ENCODE data around the gene RABL2A.
"Not testable (repeated sequence)": the region's sequence is repeated elsewhere in the genome, so short reads cannot be mapped to it uniquely, and the experiment has no call there.

The RABL2A gene

DNA sequence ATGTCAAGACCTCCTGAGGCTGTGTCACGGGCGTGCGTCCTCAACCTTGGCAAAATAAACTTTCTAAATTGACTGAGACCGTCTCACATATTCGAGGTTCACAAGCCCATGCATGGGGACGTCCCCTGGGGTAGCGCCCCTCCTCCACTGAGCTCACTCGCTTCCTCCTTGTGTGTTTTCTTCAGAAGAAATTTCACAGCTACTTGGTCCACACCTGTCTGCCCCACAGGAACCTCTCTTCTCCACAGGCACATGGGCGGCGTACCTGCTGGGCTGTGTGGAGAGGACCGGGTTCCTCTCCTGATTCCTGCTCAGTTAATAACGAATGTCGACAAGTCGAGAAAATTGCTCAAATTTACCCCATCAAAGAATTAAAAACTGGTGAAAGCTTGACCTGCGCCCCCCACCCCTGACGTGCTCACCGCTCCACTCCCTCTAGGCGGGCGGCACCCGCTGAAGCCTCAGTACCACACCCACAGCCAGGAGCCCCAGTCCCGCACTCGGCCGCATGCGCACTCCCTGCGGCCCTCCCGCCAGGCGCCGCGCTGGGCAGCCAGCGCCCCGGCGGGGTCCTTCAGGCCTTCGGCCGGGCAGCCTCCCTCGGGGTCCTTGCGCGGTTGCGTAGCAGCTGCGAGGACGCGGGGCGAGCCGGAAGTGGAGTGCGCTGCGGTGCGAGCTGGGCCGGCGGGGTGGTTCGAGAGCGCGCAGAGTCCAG, at the start of gene RABL2A:
RABL2A (plus strand) TSS at position 651 of the 715 bp plus-strand sequence. CDS start 1,341 bp downstream, outside the sequence.
- H3K9ac ChIP-seq (ENCODE audit: low read depth, low read length); H3K9me3 ChIP-seq (ENCODE audit: control insufficient read depth, insufficient read depth, low read length); H3K27me3 ChIP-seq (ENCODE audit: control insufficient read depth, insufficient read depth, low read length); H3K36me3 ChIP-seq (ENCODE audit: control insufficient read depth, insufficient read depth, low read length); H3K4me1 ChIP-seq (ENCODE audit: control insufficient read depth, insufficient read depth, low read length): not testable (repeated sequence)
- peak within 1 kb of the TSS; percentile 46 for H3K4me3 ChIP-seq (ENCODE audit: low read depth, low read length)

GRCh38 chr2:113578508-113578907, 48.6 kb upstream of the RABL2A start:
- H3K4me3 ChIP-seq (ENCODE audit: low read depth, low read length); H3K9ac ChIP-seq (ENCODE audit: low read depth, low read length); H3K9me3 ChIP-seq (ENCODE audit: control insufficient read depth, insufficient read depth, low read length); H3K4me1 ChIP-seq (ENCODE audit: control insufficient read depth, insufficient read depth, low read length); H3K36me3 ChIP-seq (ENCODE audit: control insufficient read depth, insufficient read depth, low read length); H3K27me3 ChIP-seq (ENCODE audit: control insufficient read depth, insufficient read depth, low read length): not testable (repeated sequence)

DNA sequence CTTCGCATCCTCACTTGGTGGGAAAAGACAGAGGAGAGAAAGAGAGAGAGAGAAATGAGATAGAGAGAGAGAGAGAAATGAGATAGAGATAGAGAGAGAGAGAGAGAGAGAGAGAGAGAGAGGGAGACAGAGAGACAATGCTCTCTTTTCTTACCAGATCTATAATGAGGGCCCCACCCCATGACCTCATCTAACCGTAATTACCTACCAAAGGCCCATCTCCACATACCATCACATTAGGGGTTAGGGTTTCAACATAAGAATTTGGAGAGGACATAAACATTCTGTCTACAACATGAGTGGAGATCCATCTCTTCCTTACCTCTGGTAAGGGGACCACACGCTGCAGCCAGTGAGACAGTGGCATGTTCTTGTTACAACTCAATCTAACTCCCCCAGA, 44.6 kb upstream of the RABL2A start:
- not testable (repeated sequence) for H3K36me3 ChIP-seq (ENCODE audit: control insufficient read depth, insufficient read depth, low read length); H3K4me1 ChIP-seq (ENCODE audit: control insufficient read depth, insufficient read depth, low read length); H3K9ac ChIP-seq (ENCODE audit: low read depth, low read length); H3K4me3 ChIP-seq (ENCODE audit: low read depth, low read length); H3K9me3 ChIP-seq (ENCODE audit: control insufficient read depth, insufficient read depth, low read length); H3K27me3 ChIP-seq (ENCODE audit: control insufficient read depth, insufficient read depth, low read length)

DNA sequence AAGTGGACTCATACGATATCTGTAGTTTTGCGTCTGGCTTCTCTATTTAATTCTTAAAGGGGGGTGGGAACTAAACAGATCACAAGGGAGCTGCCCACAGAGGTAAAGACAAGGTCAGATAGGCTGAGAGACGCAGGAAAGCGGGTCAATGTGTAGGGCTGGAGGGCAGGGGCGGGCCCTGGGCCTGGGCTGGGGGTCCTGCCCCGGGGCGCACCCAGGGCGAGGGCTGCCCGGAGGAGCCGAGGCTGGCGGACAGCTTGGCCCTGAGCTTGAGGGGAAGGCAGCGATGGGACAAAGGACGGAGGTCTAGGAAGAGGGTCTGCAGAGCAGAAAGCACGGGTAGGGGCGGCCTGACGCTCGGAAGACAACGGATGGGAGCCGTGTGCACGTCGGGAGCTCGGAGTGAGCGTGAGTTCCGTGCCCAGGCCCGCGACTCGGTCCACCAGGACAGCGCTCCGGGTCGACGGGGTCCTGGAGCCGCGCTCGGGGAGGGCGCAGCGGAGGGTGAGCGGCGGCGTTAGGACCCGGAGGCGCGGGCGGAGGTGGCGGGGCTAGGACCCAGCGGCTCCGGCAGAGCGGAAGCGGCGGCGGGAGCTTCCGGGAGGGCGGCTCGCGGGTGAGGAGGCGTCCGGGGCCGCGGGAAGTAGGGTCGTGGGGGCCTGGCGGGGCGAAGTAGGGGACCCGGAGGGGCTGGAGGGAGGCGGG, 43.4 kb upstream of the RABL2A start:
- not testable (repeated sequence) for H3K9me3 ChIP-seq (ENCODE audit: control insufficient read depth, insufficient read depth, low read length); H3K4me1 ChIP-seq (ENCODE audit: control insufficient read depth, insufficient read depth, low read length)
- peak overlapping the region; percentile 79 for H3K4me3 ChIP-seq (ENCODE audit: low read depth, low read length)

GRCh38 chr2:113584311-113585092, 42.6 kb upstream of the RABL2A start:
- H3K36me3 ChIP-seq (ENCODE audit: control insufficient read depth, insufficient read depth, low read length); H3K27me3 ChIP-seq (ENCODE audit: control insufficient read depth, insufficient read depth, low read length); H3K4me1 ChIP-seq (ENCODE audit: control insufficient read depth, insufficient read depth, low read length); H3K9me3 ChIP-seq (ENCODE audit: control insufficient read depth, insufficient read depth, low read length): not testable (repeated sequence)
- Histone ChIP-seq H3K4me3 (ENCODE audit: low read depth, low read length) (peak overlapping the region; percentile 48), H3K9ac (ENCODE audit: low read depth, low read length) (peak overlapping the region; percentile 32)

More for the DNA sequence above, 43.4 kb upstream of the RABL2A start:
- H3K36me3 ChIP-seq (ENCODE audit: control insufficient read depth, insufficient read depth, low read length); H3K27me3 ChIP-seq (ENCODE audit: control insufficient read depth, insufficient read depth, low read length): not testable (repeated sequence)
- peak overlapping the region; percentile 81 for H3K9ac ChIP-seq (ENCODE audit: low read depth, low read length)

DNA sequence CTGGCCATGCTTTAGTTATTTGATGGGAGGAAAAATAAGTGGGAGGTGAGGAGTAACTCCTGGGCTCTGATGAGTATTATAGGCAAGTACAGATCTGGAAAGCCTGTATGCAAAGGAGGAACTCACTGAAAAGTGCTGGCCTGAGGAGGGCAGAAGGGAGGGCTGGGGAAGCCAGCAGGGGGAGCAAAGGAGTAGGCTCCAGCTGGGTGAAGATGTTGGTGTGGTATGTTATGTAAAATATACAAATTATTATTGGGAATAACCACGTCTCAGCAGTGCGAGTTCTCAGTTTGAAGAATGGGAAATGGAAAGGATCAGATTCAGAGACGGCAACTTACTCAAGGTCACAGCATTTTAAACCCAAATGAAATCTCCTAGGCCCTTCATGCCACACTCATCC, 39.9 kb upstream of the RABL2A start:
- not testable (repeated sequence) for H3K4me3 ChIP-seq (ENCODE audit: low read depth, low read length); H3K36me3 ChIP-seq (ENCODE audit: control insufficient read depth, insufficient read depth, low read length); H3K27me3 ChIP-seq (ENCODE audit: control insufficient read depth, insufficient read depth, low read length); H3K4me1 ChIP-seq (ENCODE audit: control insufficient read depth, insufficient read depth, low read length); H3K9ac ChIP-seq (ENCODE audit: low read depth, low read length); H3K9me3 ChIP-seq (ENCODE audit: control insufficient read depth, insufficient read depth, low read length)

GRCh38 chr2:113589591-113589990, 37.5 kb upstream of the RABL2A start:
- H3K4me1 ChIP-seq (ENCODE audit: control insufficient read depth, insufficient read depth, low read length); H3K27me3 ChIP-seq (ENCODE audit: control insufficient read depth, insufficient read depth, low read length); H3K9ac ChIP-seq (ENCODE audit: low read depth, low read length); H3K9me3 ChIP-seq (ENCODE audit: control insufficient read depth, insufficient read depth, low read length); H3K4me3 ChIP-seq (ENCODE audit: low read depth, low read length); H3K36me3 ChIP-seq (ENCODE audit: control insufficient read depth, insufficient read depth, low read length): not testable (repeated sequence)

GRCh38 chr2:113591926-113592325, 35.1 kb upstream of the RABL2A start:
- not testable (repeated sequence) for H3K36me3 ChIP-seq (ENCODE audit: control insufficient read depth, insufficient read depth, low read length); H3K4me1 ChIP-seq (ENCODE audit: control insufficient read depth, insufficient read depth, low read length); H3K9ac ChIP-seq (ENCODE audit: low read depth, low read length); H3K27me3 ChIP-seq (ENCODE audit: control insufficient read depth, insufficient read depth, low read length); H3K4me3 ChIP-seq (ENCODE audit: low read depth, low read length); H3K9me3 ChIP-seq (ENCODE audit: control insufficient read depth, insufficient read depth, low read length)

DNA sequence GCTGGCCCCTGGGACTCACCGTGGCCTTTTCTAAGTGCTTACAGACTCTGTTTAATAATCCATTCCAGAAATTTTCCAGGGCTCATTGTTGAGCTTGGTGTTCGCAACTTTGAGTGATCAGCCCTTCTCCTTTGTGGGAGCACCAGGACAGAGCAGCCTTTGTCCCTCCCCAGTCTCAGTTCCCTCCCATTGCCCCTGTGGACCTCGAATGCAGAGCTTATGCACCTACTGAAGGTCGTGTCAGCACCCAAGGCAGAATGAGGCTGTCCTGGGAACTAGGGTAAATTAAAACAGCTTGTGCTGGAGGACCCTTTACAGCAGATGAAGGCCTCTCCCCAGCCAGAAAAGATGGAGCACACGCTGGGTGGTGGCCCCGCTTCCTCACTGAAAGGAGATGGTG, 33.8 kb upstream of the RABL2A start:
- H3K9ac ChIP-seq (ENCODE audit: low read depth, low read length); H3K27me3 ChIP-seq (ENCODE audit: control insufficient read depth, insufficient read depth, low read length); H3K4me3 ChIP-seq (ENCODE audit: low read depth, low read length); H3K4me1 ChIP-seq (ENCODE audit: control insufficient read depth, insufficient read depth, low read length); H3K9me3 ChIP-seq (ENCODE audit: control insufficient read depth, insufficient read depth, low read length); H3K36me3 ChIP-seq (ENCODE audit: control insufficient read depth, insufficient read depth, low read length): not testable (repeated sequence)

GRCh38 chr2:113595725-113596124, 31.3 kb upstream of the RABL2A start:
- not testable (repeated sequence) for H3K4me1 ChIP-seq (ENCODE audit: control insufficient read depth, insufficient read depth, low read length); H3K9ac ChIP-seq (ENCODE audit: low read depth, low read length); H3K9me3 ChIP-seq (ENCODE audit: control insufficient read depth, insufficient read depth, low read length); H3K36me3 ChIP-seq (ENCODE audit: control insufficient read depth, insufficient read depth, low read length); H3K4me3 ChIP-seq (ENCODE audit: low read depth, low read length); H3K27me3 ChIP-seq (ENCODE audit: control insufficient read depth, insufficient read depth, low read length)

GRCh38 chr2:113597164-113597563, 29.9 kb upstream of the RABL2A start:
- H3K4me3 ChIP-seq (ENCODE audit: low read depth, low read length); H3K9ac ChIP-seq (ENCODE audit: low read depth, low read length); H3K27me3 ChIP-seq (ENCODE audit: control insufficient read depth, insufficient read depth, low read length); H3K4me1 ChIP-seq (ENCODE audit: control insufficient read depth, insufficient read depth, low read length); H3K36me3 ChIP-seq (ENCODE audit: control insufficient read depth, insufficient read depth, low read length); H3K9me3 ChIP-seq (ENCODE audit: control insufficient read depth, insufficient read depth, low read length): not testable (repeated sequence)

GRCh38 chr2:113597572-113597971, 29.5 kb upstream of the RABL2A start:
- not testable (repeated sequence) for H3K4me3 ChIP-seq (ENCODE audit: low read depth, low read length); H3K9me3 ChIP-seq (ENCODE audit: control insufficient read depth, insufficient read depth, low read length); H3K27me3 ChIP-seq (ENCODE audit: control insufficient read depth, insufficient read depth, low read length); H3K36me3 ChIP-seq (ENCODE audit: control insufficient read depth, insufficient read depth, low read length); H3K9ac ChIP-seq (ENCODE audit: low read depth, low read length); H3K4me1 ChIP-seq (ENCODE audit: control insufficient read depth, insufficient read depth, low read length)
